ENCODE results near the gene NOD1.
"Not testable (repeated sequence)": the region's sequence is repeated elsewhere in the genome, so short reads cannot be mapped to it uniquely, and the experiment has no call there.

Gene NOD1

DNA sequence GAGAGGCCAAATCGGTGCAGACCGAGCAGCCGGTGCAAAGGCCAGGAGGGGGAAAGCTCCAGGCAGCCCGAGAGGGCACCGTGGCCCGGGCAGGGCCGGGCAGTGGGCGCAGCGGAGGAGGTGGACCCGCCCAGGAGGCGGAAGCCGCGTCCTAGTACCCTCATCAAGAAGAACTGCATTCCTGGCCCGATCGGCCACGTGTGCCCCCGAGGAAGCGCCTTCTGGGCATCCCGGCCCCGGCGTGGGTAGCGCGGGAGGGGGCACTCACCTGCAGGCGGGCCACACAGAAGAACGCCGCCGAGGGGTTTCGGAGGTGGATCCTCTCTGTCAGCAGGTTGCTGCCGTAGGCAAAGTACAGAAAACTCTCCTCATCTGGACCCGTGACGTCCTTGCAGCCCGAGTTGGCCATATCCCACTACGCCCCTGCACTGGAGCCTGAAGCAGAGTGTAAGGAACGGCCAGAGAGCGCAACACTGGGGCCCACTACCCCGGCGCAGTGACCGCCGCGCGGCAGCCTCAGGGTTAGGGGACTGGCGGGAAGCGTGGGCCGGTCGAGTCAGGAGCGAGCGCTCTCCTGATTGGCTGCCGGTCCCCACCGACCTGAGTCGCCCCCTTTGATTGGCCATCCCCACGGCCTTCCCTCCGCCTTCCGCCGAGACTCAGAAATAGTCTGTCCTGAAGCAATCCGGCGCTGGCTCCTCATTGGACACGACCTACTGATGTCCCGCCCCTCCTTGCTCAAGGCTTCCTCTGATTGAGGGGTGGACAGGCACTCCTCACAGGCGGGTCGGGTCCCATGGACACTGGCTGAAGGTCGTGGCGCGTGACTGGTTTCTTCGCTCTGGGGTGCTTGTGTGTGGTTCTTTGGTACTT lies 26.0 kb upstream of the NOD1 start, which contains the start of gene GGCT:
TSS of gene GGCT (minus strand) at position 529 of the 873 bp plus-strand sequence. CDS start at position 409, 120 bp downstream.
- DNase-seq (ENCODE audit: low read depth in 2 of 2), result peak; percentile 95 to 96

DNA sequence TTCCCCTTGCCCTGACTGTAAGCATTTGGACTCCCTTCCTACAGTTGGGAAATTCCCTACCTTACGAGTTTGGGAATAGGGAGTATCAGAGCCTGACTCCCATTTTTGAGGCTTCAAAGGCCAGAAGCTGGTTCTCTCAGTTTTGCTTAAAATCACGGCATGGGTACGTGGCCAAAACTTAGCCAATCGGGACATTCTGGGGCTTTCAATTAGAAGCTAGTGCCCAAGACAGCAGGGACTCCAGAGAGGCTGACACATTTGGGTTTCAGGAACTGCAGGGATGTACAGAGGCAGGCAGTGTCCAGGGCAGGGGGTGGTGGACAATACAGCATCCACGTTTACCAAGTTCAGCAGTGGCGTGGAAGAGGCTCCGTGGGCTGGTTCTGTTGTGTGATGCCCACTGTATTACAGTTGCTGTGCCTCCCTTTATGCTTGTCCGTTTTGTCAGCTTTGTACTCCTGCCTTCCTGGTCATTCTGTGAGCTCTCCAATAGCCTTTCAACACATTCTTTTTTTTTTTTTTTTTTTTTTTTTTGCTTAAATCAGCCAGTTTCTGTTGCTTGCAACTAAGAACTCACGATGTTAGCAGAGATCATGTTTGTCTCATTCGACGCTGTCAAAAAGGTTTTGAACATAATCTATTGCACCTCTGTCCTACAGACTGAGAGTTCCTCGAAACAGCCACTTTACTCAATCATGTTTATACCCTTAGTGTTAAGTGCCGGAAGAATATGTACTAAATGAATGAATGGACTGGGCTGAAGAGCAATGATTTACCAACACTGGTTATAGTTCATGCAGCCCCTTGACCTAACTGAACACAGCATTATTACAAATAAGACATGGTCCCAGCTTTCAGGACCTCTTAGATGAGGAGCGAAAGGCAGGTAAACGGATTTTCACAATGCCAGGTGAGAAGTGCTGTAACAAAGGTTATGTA lies 25.0 kb upstream of the NOD1 start:
- DNase-seq (ENCODE audit: low read depth in 2 of 2), result no peak

DNA sequence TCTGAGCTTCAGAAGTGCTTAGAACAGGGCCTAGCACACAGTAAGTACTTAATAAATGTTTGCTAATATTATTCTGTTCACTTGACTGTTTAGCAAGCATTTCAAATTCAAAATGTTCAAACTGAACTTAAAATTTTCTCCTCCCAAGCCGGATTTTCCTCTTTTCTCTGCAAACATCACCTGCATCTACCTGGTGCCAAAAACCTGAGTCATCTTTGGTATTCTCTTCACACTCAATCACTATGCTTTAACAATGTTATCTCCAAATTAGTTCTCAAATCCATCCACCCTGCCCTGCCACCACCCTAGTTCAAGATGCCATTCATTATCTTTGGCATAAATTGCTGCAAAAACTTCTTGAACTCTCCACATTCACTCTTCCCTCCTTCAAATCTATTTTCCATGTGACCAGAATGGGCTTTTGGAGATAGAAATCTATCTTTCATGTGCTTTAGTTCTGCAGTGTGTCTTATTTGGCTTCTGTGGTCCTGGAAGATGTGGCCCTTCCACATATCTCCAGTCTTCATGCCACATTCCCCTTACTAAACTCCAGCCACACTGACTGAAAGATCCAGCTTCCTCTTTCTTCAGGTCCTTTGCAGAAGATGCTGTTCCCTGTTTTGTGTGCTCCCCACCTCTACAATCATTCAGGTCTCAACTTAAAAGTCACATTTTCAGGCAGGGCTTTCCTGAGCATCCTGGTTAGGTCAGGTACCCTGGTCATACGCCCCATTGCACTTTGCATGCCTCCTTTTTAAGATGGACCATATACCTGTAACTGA lies 24.1 kb upstream of the NOD1 start:
- DNase-seq (ENCODE audit: low read depth in 2 of 2), result no peak

DNA sequence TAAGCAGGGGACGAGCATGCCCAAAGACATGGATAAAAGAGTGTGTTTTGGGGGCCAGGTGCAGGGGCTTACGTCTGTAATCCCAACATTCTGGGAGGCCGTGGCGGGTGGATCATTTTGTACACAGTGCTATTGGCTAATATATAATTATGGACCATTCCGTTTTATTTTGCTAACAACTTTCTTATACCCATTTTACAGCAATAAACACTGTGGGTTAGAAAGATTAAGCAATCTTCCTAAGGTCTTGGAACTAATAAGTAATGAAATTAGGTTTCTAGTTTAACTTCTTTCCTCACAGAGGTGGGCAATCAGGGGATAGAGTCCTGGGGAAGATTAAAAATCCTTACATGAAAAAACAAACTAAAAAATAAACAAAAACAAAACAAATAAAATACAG lies 22.7 kb upstream of the NOD1 start:
- no peak for DNase-seq (ENCODE audit: low read depth in 2 of 2)

DNA sequence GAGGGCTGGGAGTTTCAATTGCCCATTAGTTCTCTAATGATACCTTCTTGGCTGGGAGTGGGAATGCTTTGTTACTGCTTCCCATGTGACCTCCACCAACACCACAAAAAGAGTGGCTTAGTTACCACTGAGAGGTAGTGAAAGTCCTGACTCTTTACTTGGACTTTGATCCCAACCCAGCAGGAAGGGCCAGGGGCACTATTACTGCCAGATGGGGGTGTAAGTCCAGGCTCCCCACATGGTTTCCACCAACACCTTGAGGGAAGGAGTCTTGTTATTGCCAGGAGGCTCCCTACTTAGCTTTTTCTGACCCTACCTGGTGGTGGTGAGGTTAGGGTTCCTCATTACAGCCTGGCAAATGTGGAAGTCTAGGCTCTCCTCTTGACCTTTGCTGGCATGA lies 14.6 kb upstream of the NOD1 start:
- no peak for DNase-seq (ENCODE audit: low read depth in 2 of 2)

DNA sequence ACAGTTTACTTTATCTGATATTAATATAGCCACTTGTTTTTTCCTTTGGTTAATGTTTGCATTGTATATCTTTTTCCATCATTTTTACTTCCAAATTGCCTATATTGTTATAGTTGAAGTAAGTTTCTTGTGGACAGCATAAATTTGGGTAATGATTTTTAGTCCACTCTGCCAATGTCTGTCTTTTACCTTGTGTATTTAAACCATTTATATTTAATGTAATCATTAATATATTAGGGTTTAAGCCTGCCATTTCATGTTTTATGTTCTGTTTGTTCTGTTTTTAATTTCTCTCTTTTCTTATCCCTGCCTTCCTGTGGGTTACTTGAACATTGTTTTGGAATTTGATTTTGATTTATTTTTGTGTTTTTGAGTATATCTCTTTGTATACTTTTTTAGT lies 12.8 kb upstream of the NOD1 start:
- DNase-seq (ENCODE audit: low read depth in 2 of 2), result no peak

DNA sequence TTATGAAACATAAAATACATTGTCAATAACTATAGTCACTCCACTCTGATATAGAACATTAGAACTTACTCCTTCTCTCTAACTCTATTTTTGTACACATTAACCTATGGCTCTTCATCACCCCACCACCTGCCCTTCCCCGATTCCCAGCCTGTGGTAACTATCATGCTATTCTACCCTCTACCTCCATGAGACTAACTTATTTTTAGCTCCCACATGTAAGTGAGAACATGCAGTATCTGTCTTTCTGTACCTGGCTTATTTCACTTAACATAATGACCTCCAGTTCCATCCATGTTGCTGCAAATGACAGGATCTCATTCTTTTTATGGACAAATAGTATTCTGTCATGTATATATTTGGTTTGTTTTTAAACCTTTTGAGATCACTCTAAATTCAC lies 8.8 kb upstream of the NOD1 start:
- no peak for DNase-seq (ENCODE audit: low read depth in 2 of 2)

DNA sequence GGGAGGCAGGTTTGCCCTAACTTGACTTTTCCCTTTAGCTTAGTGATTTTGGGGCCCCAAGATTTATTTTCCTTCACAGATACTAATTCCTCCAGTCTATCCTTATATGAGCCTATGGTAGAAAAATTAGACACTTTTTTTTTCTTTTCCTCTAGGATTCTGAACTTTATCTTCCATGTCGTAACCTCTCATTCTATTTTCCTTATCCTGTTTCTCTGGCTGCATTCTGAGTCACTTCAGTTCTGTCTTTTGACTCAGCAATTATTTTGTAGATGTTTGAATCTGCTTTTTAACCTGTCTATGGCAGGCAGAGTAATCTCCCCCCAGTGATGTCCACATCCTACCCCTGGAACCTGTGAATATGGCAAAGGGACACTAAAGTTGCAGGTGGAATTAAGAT lies 7.1 kb upstream of the NOD1 start:
- no peak for DNase-seq (ENCODE audit: low read depth in 2 of 2)

DNA sequence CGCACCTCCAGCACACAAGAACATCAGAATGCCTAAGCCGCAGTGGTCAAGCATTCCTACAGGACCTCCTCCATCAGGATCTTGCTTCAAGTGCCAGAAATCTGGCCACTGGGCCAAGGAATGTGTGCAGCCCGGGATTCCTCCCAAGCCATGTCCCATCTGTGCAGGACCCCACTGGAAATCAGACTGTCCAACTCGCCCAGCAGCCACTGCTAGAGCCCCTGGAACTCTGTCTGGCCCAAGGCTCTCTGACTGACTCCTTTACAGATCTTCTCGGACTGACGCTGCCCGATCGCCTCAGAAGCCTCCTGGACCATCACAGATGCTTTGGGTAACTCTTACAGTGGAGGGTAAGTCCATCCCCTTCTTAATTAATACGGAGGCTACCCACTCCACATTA lies 2.8 kb upstream of the NOD1 start:
- not testable (repeated sequence) for DNase-seq (ENCODE audit: low read depth in 2 of 2)

DNA sequence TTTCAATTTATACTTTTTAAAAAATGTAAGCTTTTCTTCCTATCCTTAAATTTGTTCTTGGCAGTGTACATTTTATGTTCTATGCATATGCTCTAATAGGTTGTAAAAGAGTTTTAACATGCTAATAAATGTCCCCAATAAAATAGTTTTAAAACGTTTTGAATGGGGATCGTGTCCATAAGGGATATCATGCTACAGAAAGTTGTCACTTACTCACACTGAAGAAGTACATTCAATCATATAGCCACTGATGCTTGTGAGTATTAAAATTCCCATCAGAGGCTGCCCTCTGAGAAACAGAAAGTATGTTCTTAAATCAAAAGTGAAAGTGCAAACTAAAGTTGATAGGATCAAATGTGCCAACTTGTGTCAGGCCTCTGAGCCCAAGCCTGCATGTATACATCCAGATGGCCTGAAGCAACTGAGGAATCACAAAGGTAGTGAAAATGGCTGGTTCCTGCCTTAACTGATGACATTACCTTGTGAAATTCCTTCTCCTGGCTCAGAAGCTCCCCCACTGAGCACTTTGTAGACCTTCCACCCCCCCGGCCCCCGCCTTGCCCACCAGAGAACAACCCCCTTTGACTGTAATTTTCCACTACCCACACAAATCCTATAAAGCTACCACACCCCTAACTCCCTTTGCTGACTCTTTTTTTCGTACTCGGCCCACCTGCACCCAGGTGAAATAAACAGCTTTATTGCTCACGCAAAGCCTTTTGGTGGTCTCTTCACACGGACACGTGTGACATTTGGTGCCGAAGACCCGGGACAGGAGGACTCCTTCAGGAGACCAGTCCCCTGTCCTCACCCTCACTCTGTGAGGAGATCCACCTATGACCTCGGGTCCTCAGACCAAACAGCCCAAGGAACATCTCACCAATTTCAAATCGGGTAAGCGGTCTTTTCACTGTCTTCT lies 877 bp upstream of the NOD1 start:
- DNase-seq (ENCODE audit: low read depth in 2 of 2), result no peak

DNA sequence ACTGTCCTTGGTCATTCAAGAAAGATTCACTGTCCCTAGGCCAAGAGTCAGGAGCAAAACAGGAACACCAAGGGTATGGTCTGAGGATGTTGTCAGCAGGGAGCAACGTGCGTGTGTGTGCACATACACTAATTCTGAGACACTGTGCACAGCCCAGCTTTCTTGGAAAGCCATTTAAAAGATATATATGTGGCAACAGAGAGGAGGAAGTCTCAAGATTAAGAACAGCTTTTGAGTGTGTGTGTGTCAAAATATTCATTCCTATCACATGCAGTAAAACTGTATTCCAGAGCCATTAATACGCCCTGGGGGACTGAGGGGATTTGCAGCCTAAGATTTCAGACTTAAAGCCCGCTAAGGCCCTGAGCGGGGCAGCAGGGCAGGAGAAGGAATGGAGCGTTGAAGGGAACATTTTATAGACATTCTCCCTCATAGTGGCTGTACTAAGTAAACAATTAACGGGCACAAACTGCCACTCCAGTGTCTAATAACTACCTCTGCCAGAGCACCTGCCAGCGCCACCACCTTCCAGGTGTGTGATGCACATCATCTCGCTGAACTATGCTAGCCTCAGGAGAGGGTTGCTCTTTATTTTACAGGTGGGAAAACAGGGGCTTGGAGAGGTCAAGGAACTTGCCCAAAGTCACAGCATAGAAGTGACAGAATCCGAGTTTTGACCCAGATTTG lies 2.0 kb downstream of the NOD1 start:
- no peak for DNase-seq (ENCODE audit: low read depth in 2 of 2)

DNA sequence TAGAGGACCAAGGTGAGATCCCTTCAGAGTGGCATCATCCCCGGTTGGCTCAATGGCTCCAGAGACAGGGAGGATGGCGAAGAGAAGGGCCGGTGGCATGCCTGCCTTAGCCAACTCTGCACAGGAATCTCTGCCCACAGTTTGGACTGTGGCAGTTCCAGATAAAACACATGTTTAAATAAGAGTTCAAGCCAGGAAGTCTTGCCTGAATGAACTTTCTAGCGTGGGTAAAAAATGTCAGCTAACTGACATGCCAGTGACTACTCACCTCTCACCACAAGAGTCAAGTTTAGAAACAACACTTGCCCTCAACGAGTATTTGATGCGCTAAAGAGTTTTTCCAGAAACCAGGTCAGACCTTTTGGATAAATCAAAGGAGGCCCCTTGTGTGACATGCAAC lies 3.0 kb downstream of the NOD1 start:
- no peak for DNase-seq (ENCODE audit: low read depth in 2 of 2)

DNA sequence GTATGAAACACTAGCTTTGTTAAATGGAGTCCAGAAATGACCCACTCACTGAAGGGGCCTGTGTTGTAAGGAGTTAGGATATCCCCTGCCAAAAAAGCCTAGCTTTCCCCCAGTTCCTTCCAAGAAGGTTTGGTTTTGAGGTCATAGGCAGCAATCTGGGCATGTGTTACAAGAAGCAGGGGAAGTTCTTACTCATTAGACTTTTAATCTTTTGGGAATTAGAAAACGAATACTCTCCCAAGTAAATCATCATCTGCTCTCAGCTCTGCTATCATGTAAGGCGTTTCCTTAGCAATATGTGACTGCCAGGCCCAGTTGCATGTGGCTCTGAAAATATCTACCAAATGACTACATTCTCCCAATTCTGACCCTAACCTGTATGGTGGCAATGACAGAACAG lies 3.7 kb downstream of the NOD1 start:
- no peak for DNase-seq (ENCODE audit: low read depth in 2 of 2)

DNA sequence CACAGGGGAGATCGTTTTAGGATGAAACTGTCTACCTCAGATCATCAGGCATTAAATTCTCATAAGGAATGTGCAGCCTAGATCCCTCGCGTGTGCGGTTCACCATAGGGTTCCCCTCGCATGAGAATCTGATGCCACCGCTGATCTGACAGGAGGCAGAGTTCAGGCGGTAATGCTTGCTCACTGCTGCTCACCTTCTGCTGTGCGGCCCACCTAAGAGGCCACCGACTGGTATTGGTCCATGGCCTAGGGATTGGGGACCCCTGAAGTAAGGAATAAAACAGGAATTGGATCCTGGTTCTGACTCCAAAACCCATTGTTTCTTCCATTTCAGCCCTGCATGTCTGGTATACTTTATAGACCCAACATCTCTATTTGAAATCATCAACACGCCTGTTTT lies 4.1 kb downstream of the NOD1 start:
- DNase-seq (ENCODE audit: low read depth in 2 of 2), result no peak

DNA sequence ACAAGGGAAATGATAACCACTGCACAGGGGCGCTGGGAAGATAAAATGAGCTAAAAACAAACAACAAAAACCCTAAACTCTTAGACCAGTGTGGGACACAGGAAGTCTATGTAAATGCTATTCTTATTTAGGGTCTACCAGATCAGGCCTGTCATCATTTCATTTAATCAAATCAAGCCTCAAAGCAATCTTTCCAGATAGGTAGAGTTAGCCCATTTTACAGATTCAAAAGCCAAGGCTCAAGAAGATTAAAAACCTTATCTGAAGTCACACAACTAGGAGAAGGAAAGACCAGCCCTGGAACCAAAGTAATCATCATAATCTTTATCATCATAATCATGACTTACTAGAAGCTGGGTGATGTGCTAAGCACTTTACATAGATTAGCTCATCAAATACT lies 4.7 kb downstream of the NOD1 start:
- no peak for DNase-seq (ENCODE audit: low read depth in 2 of 2)

DNA sequence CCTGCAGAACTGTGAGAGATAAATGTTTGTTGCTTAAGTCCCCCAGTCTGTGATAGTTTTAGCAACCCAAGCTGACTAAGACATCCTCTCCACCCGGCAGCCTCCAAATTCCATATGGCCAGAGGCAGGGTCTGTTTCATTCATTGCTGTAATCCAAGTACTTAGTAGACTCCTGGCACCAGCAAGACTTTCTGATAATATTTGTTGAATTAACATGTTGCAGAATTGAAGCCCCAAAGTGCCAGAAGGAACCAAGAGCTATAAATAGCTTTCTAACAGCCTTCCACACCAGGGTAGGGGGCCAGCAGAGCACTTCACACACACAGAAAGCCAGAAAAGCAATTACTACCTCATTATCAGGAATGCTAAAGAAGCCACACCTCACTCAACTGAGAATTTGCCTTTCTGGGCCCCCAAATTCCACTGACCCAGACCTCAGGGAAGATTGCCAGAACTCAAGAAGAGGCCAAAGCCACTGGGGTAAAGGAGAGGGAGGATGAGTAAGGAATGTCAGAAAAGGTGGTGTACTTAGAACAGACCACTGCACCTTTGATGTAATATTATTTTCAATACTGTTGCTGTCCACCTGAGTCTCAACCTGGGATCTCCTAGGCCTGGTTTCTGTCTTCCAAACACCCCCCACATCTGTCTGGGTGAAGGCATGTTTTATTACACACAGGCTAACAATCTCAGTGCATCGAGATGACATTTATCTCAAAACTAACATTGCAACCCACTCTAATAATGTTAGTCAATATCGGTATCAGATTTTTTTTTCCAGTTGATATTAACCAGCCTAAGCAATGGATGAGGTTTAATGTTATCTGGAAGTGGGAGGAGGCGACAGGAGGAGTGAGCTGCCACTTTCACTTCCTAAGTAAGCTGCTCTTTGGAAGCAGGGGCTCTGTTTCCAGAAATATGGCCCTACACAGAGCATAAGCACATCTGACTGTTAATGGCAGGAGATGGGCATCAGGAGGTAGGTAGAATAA lies 5.5 kb downstream of the NOD1 start:
- no peak for DNase-seq (ENCODE audit: low read depth in 2 of 2)

DNA sequence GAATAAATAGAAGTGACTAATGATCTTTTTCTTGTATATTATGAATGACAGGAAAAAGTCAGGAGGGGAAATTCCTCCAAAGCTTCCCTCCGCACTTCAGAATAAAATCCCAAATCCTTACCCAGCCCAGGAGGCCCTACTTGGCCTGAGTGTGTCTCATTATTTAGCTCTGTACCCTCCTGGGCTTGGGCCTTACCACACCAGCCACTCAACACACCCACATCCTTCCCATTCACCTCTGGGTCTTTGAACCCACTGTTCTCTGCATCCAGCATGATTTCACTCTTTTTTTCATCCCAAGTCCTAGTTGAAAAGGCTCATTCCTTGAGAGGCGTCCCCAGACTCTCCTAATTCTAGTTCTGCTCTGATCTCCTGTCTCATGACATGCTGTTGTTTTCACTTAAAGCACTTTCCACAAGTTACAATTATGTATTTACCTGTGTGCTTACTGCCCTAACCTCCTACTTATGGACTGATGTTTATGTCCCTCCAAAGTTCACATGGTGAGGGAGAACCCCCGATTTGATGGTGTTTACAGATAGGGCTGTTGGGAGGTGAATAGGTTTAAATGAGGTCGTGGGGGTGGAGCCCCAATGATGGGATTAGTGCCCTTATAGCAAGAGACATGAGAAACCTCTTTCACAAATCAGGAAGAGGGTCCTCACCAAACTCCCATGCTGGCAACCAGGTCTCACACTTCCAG lies 6.4 kb downstream of the NOD1 start:
- no peak for DNase-seq (ENCODE audit: low read depth in 2 of 2)

DNA sequence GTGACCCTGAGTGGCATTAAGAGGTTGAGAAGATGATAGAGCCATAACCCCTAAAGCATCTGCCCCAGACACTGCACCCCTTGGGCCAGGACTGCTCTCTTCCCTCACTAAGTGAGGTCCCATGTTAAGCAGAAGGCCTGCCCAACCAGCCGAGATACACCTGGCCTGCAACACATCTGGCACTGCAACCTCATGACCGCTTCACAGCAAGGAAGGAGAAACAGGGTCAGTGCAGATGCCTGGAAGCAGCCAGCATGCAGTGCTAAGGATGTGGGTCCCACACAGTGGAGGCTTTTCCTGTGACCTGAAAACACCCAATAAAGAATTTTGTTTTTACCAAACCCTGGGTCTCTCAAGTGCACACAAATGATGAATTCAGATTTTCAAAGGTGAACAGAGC lies 7.4 kb downstream of the NOD1 start:
- no peak for DNase-seq (ENCODE audit: low read depth in 2 of 2)
